ENCODE data around the gene KIAA0513. TPM values are rescaled to one million over a fixed set of nuclear protein-coding genes. Genes with fewer than 3 reads are reported as not detected.

Gene KIAA0513
- total RNA-seq, 1 experiment from 2014 or later: 6.6 TPM

DNA sequence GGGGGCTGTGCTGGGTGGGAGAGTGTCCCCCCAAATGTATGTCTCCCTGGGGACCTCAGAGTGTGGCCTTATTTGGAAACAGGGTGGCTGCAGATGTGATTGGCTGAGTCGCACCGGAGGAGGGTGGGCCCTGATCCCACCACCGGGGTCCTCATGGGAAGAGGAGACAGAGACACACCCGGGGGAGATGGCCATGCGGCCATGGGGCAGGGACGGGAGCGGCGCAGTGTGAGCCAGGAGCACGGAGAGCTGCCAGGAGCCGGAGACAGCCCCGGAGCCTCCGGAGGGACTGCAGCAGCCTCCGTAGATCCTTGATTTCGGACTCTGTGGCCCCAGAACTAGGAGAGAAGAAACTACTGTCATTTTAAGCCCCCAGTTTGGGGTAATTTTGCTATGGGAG lies 86.3 kb downstream of the KIAA0513 start:
- RAD21 ChIA-PET (ENCODE audit: low non-redundant PET in 1 of 2, low total read pairs in 2 of 2, uncharacterized antibody in 2 of 2, unreplicated experiment in 2 of 2): no interaction called here
- Histone ChIP-seq H3K9ac (ENCODE audit: low read length) (no peak overlapping the region), H3K4me3 (replicated peaks in 1 of 2; ENCODE audit: low read depth in 1 of 2, low read length in 2 of 2) (no peak overlapping the region), H3K4me1 (ENCODE audit: control insufficient read depth in 1 of 2, insufficient read depth in 2 of 2, low read length in 2 of 2) (peaks cover 11 to 24% of the 10 kb centered on the region in 2 experiments; a peak in 3 of 4 replicates), H2AFZ (ENCODE audit: low read depth, low read length, poor library complexity, severe bottlenecking) (no peak overlapping the region), H3K79me2 (ENCODE audit: insufficient read depth, low read length) (no peaks in the 10 kb centered on the region), H3K27ac (ENCODE audit: low read depth, low read length) (no peak overlapping the region), H4K20me1 (ENCODE audit: insufficient read depth) (no peaks in the 10 kb centered on the region), H3K9me2 (ENCODE audit: insufficient read depth) (no peaks in the 10 kb centered on the region), H3K9me3 (ENCODE audit: control insufficient read depth in 1 of 2, insufficient read depth in 1 of 2, low read depth in 1 of 2, low read length in 2 of 2) (0 out of 4 replicates have a peak, but pooled peaks cover 0 to 5% of the 10 kb centered on the region in 2 experiments), H3K36me3 (ENCODE audit: control insufficient read depth in 1 of 2, insufficient read depth in 2 of 2, low read length in 2 of 2) (no peaks in the 10 kb centered on the region), H3K4me2 (ENCODE audit: low read length) (no peak overlapping the region), H3K27me3 (ENCODE audit: insufficient read depth, low read length) (no peaks in the 10 kb centered on the region)
- intact Hi-C loops (cut with micrococcal nuclease): loop anchor here (2.0 to 10.0 kb wide), 3 partner anchors 189 to 315 kb away; no protein-coding TSS in a partner anchor
- BruUV-seq (replicated peaks): no TSS peak
- no peak for TF ChIP-seq JUND (IDR thresholded peaks at IDR 0.05)
- TF ChIP-seq SIN3A (IDR thresholded peaks at IDR 0.05; ENCODE audit: low read depth): no peak
- no peak for TF ChIP-seq MAX (IDR thresholded peaks at IDR 0.05)
- no peak for TF ChIP-seq SRF (IDR thresholded peaks at IDR 0.05; ENCODE audit: low read depth)
- TF ChIP-seq CBX3 (IDR thresholded peaks at IDR 0.05; ENCODE audit: low read depth): no peak
- TF ChIP-seq POLR2AphosphoS5 (IDR thresholded peaks at IDR 0.05; ENCODE audit: low read depth, low read length): no peak
- no peak for TF ChIP-seq EZH2 (IDR thresholded peaks at IDR 0.05)
- no peak for TF ChIP-seq SP1 (IDR thresholded peaks at IDR 0.05; ENCODE audit: low read depth)
- TF ChIP-seq ZNF274 (IDR thresholded peaks at IDR 0.05; ENCODE audit: low read depth, low read length): no peak
- no peak for TF ChIP-seq ZFX (IDR thresholded peaks at IDR 0.05)
- no peak for TF ChIP-seq POLR2A (IDR thresholded peaks at IDR 0.05; ENCODE audit: borderline replicate concordance, extremely low read depth, insufficient read depth, insufficient read length)
- TF ChIP-seq REST (IDR thresholded peaks at IDR 0.05; ENCODE audit: low read depth): no peak
- TF ChIP-seq EZH2phosphoT487 (IDR thresholded peaks at IDR 0.05; ENCODE audit: borderline replicate concordance): no peak
- TF ChIP-seq, protein P1, sequence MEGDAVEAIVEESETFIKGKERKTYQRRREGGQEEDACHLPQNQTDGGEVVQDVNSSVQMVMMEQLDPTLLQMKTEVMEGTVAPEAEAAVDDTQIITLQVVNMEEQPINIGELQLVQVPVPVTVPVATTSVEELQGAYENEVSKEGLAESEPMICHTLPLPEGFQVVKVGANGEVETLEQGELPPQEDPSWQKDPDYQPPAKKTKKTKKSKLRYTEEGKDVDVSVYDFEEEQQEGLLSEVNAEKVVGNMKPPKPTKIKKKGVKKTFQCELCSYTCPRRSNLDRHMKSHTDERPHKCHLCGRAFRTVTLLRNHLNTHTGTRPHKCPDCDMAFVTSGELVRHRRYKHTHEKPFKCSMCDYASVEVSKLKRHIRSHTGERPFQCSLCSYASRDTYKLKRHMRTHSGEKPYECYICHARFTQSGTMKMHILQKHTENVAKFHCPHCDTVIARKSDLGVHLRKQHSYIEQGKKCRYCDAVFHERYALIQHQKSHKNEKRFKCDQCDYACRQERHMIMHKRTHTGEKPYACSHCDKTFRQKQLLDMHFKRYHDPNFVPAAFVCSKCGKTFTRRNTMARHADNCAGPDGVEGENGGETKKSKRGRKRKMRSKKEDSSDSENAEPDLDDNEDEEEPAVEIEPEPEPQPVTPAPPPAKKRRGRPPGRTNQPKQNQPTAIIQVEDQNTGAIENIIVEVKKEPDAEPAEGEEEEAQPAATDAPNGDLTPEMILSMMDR (IDR thresholded peaks at IDR 0.05 in 2 of 3, conservative IDR thresholded peaks at IDR 0.05 in 1 of 3; ENCODE audit: borderline replicate concordance in 1 of 3, insufficient read depth in 1 of 3, low read depth in 2 of 3, low read length in 2 of 3): no peak
- no peak for TF ChIP-seq TCF7L2 (IDR thresholded peaks at IDR 0.05; ENCODE audit: borderline replicate concordance, extremely low read depth, insufficient read depth, insufficient read length)
- CTCF ChIA-PET: interaction anchor here (1.0 to 2.1 kb wide), 7 partner anchors 9 to 503 kb away, joined by 3 to 33 read pairs (median 14); no protein-coding TSS in a partner anchor
- ATAC-seq (no peak), DNase-seq (ENCODE audit: low read depth, low spot score) (no peak)
- POLR2A ChIA-PET: no interaction called here
